ENCODE measurements around the gene PPP1R1B.

PPP1R1B gene

GRCh38 chr17:39671651-39672521, 45.1 kb downstream of the PPP1R1B start:
- DNase-seq: peak in 1 of 2 experiments; percentile 10

- DNase-seq: no peak
Measured at GRCh38 chr17:39672522-39673334, 46.0 kb downstream of the PPP1R1B start.

- no peak for DNase-seq
Measured at GRCh38 chr17:39673335-39674081, 46.8 kb downstream of the PPP1R1B start.

- DNase-seq: no peak
Measured at GRCh38 chr17:39674179-39674578, 47.4 kb downstream of the PPP1R1B start.

- DNase-seq: peak; percentile 12 to 53
Measured at GRCh38 chr17:39674702-39675389, 48.1 kb downstream of the PPP1R1B start.

- DNase-seq: no peak
Measured at GRCh38 chr17:39675390-39676082, 48.8 kb downstream of the PPP1R1B start.

- DNase-seq: peak; percentile 57 to 61
Measured at GRCh38 chr17:39676198-39676819, 49.6 kb downstream of the PPP1R1B start.

- DNase-seq: no peak
Measured at GRCh38 chr17:39677072-39677471, 50.3 kb downstream of the PPP1R1B start.

- peak in 1 of 2 experiments; percentile 21 for DNase-seq
Measured at GRCh38 chr17:39677542-39678339, 51.0 kb downstream of the PPP1R1B start.

GRCh38 chr17:39678340-39679116, 51.8 kb downstream of the PPP1R1B start:
- DNase-seq: no peak

GRCh38 chr17:39679521-39680192, 52.9 kb downstream of the PPP1R1B start:
- no peak for DNase-seq

GRCh38 chr17:39683295-39683939, 56.7 kb downstream of the PPP1R1B start:
- no peak for DNase-seq

GRCh38 chr17:39684369-39685192, 57.8 kb downstream of the PPP1R1B start:
- no peak for DNase-seq
